D721Med (cell line): ENCODE measurements around the gene TRIP4.

Experiments used
- DNase-seq: peaks from one replicate; pipeline ENCODE4 v3.0.0; 2011; ENCODE audit warnings: low spot score; ENCODE audit not compliant: insufficient read length
- FAIRE-seq: peaks from 2 replicates; lab custom pipeline; 2011; peaks lifted over from hg19 to GRCh38; lab: Jason Lieb, UNC
- TF ChIP-seq, protein P1 (sequence below): IDR thresholded peaks from 2 replicates; pipeline ENCODE4 v1.5.1; 2012; ENCODE audit warnings: mild to moderate bottlenecking, control low read depth; ENCODE audit not compliant: insufficient read depth; ENCODE audit errors: missing control alignments

The TRIP4 gene

DNA sequence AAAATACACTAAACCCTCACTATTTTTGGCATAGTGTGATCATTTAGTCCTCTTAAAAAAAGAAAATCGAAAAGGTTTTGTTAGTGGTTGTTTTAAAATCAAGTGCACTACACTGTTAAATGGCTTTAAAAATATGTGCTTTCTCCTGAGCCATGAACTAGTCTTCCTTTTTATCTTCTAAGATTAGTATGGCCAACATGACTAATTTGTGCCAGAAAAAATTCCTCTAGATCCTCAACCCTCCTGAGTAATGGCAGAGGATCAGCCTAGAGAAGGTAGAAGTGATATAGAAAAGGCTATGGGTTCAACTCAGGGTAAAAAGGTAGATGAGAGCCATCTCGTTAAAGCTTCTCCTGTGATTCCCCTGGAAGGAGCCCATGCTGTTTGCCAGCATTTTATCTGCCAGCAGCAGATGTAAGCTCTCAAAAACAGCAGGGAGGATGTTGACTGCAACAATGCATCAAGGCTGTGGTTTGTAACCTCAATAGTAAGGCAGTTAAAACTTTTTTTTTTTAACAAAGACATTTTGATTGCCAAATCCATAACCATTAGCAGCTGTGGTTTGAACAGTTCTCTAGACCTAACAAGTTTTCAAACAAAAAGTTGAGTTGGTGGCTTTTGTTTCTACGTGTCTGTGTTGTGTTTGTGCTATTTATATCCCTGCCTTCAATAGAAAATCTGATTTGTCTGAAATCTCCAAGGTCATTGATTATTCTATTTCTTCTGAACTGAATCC, 42.5 kb downstream of the TRIP4 start:
- no peak for FAIRE-seq
- TF ChIP-seq, protein P1, sequence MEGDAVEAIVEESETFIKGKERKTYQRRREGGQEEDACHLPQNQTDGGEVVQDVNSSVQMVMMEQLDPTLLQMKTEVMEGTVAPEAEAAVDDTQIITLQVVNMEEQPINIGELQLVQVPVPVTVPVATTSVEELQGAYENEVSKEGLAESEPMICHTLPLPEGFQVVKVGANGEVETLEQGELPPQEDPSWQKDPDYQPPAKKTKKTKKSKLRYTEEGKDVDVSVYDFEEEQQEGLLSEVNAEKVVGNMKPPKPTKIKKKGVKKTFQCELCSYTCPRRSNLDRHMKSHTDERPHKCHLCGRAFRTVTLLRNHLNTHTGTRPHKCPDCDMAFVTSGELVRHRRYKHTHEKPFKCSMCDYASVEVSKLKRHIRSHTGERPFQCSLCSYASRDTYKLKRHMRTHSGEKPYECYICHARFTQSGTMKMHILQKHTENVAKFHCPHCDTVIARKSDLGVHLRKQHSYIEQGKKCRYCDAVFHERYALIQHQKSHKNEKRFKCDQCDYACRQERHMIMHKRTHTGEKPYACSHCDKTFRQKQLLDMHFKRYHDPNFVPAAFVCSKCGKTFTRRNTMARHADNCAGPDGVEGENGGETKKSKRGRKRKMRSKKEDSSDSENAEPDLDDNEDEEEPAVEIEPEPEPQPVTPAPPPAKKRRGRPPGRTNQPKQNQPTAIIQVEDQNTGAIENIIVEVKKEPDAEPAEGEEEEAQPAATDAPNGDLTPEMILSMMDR = no peak
- no peak for DNase-seq

DNA sequence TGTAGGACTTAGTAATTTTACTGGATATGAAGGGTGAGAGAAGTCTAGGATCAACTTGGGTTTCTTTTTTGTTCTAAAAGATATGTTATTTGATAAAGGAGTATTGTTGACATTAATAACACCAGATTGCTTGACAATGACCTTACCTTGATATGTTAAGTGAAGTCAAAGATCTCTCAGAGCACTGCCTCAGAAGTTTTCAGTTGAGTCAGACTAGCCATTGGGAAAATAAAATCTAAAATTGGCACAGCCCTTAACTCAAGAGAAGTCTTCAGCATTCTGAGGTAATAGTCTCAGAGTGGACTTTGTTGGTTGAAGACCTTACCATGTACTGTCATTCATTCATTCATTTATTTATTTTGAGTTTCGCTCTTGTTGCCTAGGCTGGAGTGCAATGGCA, 50.3 kb downstream of the TRIP4 start:
- TF ChIP-seq, protein P1 = no peak
- DNase-seq (no peak), FAIRE-seq (no peak)

DNA sequence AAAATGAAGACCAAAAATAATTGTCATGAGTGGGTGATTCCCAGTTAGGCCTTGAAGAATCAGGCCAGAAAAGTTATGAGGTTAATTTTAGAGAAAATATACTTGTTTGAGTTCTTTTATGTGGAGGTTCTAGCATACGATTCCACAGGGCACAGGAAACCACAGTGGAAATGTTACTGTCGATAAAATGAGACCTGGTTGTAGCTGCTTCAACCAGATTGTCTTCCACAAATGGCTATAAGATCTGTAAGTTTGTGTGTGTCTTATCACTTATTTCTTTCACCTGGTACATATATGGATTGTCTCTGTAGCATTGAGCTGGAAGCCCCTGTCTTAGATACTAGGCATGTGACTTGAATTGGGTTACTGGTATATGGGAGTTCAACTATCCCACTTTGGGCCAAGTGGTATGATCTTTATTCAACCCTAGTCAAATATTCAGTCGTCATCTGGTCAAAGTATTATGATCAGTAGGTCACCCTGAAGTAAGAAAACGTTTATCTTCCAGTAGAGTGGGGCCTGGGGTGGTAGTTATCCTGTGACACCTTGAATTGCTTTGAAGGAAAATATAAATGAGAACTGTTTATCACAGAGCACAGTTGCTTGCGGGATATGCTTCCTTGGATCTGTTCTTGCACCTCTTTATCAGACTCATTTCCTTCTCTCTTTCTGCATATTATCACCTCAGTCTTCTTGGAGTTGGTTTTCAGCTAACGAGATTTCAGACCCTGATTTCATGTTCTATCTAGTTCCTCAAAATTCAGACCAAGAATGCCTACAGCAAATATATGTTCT, 51.2 kb downstream of the TRIP4 start:
- FAIRE-seq = no peak
- TF ChIP-seq, protein P1 = no peak
- no peak for DNase-seq

DNA sequence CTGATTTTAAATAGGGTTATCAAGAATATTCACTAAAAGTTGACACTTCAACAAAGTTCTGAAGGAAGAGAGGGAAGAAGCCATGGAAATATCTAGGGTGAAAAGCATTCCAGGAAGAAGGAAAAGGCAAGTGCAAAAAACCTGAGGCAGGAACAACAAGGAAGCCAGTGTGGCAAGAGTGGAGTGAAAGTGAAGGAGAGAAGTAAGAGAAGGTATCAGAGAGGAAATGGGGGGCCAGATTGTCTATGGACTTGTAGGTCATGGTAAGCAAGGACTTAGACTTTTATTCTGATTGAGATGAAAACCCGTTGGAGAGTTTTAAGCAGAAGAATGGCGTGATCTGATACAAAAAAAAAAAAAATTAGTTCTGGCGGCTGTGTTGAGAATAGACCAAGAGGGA, 54.2 kb downstream of the TRIP4 start:
- DNase-seq (no peak), FAIRE-seq (no peak)
- TF ChIP-seq, protein P1 = no peak

DNA sequence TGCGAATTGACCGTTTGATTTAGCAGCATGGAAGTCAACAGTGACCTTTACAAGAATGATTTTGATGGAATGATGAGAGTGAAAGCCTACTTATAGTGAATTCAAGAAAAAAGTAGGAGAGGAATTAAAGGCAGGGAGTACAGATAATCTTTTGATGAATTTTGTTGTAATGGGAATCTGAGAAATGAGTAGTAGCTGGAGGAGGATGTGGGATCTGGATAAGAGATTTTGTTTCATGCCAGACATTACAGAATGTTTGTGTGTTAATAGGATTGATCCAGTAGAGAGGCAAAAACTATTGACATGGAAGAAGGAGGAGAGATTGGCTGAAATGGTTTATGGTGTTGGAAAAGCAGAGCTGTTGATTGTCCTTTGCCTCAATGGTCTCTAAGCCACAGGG, 55.4 kb downstream of the TRIP4 start:
- TF ChIP-seq, protein P1 = no peak
- FAIRE-seq (no peak), DNase-seq (no peak)

DNA sequence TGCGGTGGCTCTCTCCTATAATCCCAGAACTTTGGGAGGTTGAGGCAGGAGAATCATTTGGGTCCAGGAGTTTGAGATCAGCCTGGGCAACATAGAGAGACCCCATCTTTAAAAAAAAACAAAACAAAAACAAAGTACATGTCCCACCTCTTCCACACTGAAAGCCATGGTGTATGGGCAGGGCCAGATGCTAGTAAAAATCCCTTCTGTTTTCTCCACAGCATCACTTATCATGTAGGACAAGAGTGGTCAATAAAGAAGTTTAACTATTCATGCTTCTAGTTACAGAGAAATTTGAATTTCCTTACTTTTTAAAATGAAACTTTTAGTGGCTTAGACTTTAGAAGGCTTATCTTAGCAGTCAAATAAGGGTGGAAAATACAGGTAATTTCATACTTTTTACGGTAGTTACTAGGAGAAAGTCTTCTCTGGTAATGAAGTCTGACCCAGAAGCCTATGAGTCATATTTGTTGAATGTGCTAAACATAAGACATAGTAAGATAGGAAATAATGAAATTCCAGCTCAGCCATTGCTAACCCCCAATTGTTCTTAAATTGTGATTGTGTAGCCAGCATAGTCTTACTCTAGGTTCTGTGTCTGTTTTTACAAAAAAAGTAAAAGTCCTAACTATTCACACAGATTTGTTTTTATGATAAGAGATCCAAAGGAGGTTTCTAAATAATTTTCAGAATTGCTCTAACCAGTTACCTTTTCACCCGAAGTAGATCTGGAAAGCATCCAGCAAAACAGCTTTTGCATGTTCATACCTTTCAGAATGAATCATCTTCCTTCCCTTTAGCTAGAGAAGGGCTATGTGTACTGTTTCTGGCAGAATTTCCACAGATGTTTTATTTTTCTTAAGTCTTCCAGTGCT, 56.3 kb downstream of the TRIP4 start:
- no peak for DNase-seq
- no peak for FAIRE-seq
- TF ChIP-seq, protein P1 = no peak
